ENCODE results near the gene STUM. TPM values are rescaled to one million over a fixed set of nuclear protein-coding genes. Genes with fewer than 3 reads are reported as not detected.

STUM gene
- total and polyA plus RNA-seq, 2 donors (not counting 1 experiment from before 2014, with no cell fraction given), result 0.01 TPM; not detected in 1

DNA sequence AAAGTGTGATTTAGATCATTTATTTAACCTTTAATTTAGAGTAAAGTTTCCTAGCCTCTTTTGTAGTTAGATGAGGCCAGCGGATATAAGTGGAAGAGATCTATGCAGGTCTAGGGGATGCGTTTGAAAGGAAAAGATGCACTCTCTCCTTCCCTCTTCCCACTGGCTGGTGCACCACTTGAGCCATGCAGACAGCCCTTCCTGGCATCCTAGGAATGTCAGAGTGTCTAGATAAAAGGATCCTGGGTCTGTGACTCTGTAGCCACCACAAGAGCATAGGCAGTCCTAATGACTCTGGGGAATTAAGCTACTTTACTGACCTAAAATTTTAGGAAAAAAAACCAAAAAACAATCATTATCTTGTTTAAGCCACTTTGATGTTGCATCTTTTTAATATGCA lies 16.0 kb upstream of the STUM start:
- Histone ChIP-seq H3K4me2 (ENCODE audit: extremely low read depth, insufficient read depth, low read length) (no peak overlapping the region), H3K79me2 (ENCODE audit: control insufficient read depth, insufficient read depth, low read length) (no peaks in the 10 kb centered on the region), H3K4me3 (replicated peaks in 1 of 4; ENCODE audit: control extremely low read depth in 1 of 4, insufficient read depth in 1 of 4, low read depth in 3 of 4, low read length in 4 of 4) (no peak overlapping the region), H3K27me3 (ENCODE audit: control insufficient read depth, insufficient read depth, low read length) (peaks cover 2% of the 10 kb centered on the region), H4K20me1 (ENCODE audit: control insufficient read depth, extremely low read depth, insufficient read depth, low read length) (no peaks in the 10 kb centered on the region), H3K9me3 (ENCODE audit: control insufficient read depth, insufficient read depth, low read depth, low read length) (no peaks in the 10 kb centered on the region), H3K4me1 (ENCODE audit: control insufficient read depth, extremely low read depth, insufficient read depth, low read length) (no peaks in the 10 kb centered on the region), H3K36me3 (ENCODE audit: control insufficient read depth, insufficient read depth, low read length) (no peaks in the 10 kb centered on the region), H2AFZ (ENCODE audit: low read length) (no peak overlapping the region), H3K9ac (ENCODE audit: insufficient read depth, low read length) (no peak overlapping the region), H3K27ac (ENCODE audit: insufficient read depth, low read length) (no peak overlapping the region)
- DNase-seq (ENCODE audit: low read depth in 2 of 2), result no peak
- TF ChIP-seq EZH2 (IDR thresholded peaks at IDR 0.05; ENCODE audit: low read length, missing control alignments) (no peak), CTCF (conservative IDR thresholded peaks at IDR 0.05 in 1 of 2, IDR thresholded peaks at IDR 0.05 in 1 of 2; ENCODE audit: low read depth in 1 of 2, low read length in 2 of 2) (no peak)

GRCh38 chr1:226533220-226533619 lies 15.3 kb upstream of the STUM start:
- Histone ChIP-seq H3K4me2 (ENCODE audit: extremely low read depth, insufficient read depth, low read length) (no peak overlapping the region), H3K36me3 (ENCODE audit: control insufficient read depth, insufficient read depth, low read length) (no peaks in the 10 kb centered on the region), H3K27ac (ENCODE audit: insufficient read depth, low read length) (no peak overlapping the region), H3K79me2 (ENCODE audit: control insufficient read depth, insufficient read depth, low read length) (no peaks in the 10 kb centered on the region), H4K20me1 (ENCODE audit: control insufficient read depth, extremely low read depth, insufficient read depth, low read length) (no peaks in the 10 kb centered on the region), H3K27me3 (ENCODE audit: control insufficient read depth, insufficient read depth, low read length) (peaks cover 2% of the 10 kb centered on the region), H3K4me3 (replicated peaks in 1 of 4; ENCODE audit: control extremely low read depth in 1 of 4, insufficient read depth in 1 of 4, low read depth in 3 of 4, low read length in 4 of 4) (no peak overlapping the region), H2AFZ (ENCODE audit: low read length) (no peak overlapping the region), H3K4me1 (ENCODE audit: control insufficient read depth, extremely low read depth, insufficient read depth, low read length) (no peaks in the 10 kb centered on the region), H3K9ac (ENCODE audit: insufficient read depth, low read length) (no peak overlapping the region), H3K9me3 (ENCODE audit: control insufficient read depth, insufficient read depth, low read depth, low read length) (no peaks in the 10 kb centered on the region)
- no peak for DNase-seq (ENCODE audit: low read depth in 2 of 2)
- no peak for TF ChIP-seq CTCF (conservative IDR thresholded peaks at IDR 0.05 in 1 of 2, IDR thresholded peaks at IDR 0.05 in 1 of 2; ENCODE audit: low read depth in 1 of 2, low read length in 2 of 2)
- no peak for TF ChIP-seq EZH2 (IDR thresholded peaks at IDR 0.05; ENCODE audit: low read length, missing control alignments)

- H2AFZ ChIP-seq (ENCODE audit: low read length), result no peak overlapping the region
- H3K4me1 ChIP-seq (ENCODE audit: control insufficient read depth, extremely low read depth, insufficient read depth, low read length), result no peaks in the 10 kb centered on the region
- no peak overlapping the region for H3K9ac ChIP-seq (ENCODE audit: insufficient read depth, low read length)
- no peaks in the 10 kb centered on the region for H3K9me3 ChIP-seq (ENCODE audit: control insufficient read depth, insufficient read depth, low read depth, low read length)
- H4K20me1 ChIP-seq (ENCODE audit: control insufficient read depth, extremely low read depth, insufficient read depth, low read length), result no peaks in the 10 kb centered on the region
- no peaks in the 10 kb centered on the region for H3K79me2 ChIP-seq (ENCODE audit: control insufficient read depth, insufficient read depth, low read length)
- DNase-seq (ENCODE audit: low read depth in 2 of 2), result no peak
- no peaks in the 10 kb centered on the region for H3K36me3 ChIP-seq (ENCODE audit: control insufficient read depth, insufficient read depth, low read length)
- no peak overlapping the region for H3K4me3 ChIP-seq (replicated peaks in 1 of 4; ENCODE audit: control extremely low read depth in 1 of 4, insufficient read depth in 1 of 4, low read depth in 3 of 4, low read length in 4 of 4)
- H3K4me2 ChIP-seq (ENCODE audit: extremely low read depth, insufficient read depth, low read length), result no peak overlapping the region
- TF ChIP-seq CTCF (conservative IDR thresholded peaks at IDR 0.05 in 1 of 2, IDR thresholded peaks at IDR 0.05 in 1 of 2; ENCODE audit: low read depth in 1 of 2, low read length in 2 of 2) (no peak), EZH2 (IDR thresholded peaks at IDR 0.05; ENCODE audit: low read length, missing control alignments) (no peak)
- H3K27me3 ChIP-seq (ENCODE audit: control insufficient read depth, insufficient read depth, low read length), result peaks cover 2% of the 10 kb centered on the region
- no peak overlapping the region for H3K27ac ChIP-seq (ENCODE audit: insufficient read depth, low read length)
Measured at GRCh38 chr1:226534098-226534497, 14.5 kb upstream of the STUM start.

Measured in fibroblast of lung (primary cell).